Measurements from ENCODE around the gene FAM199X.
"Not testable (repeated sequence)": the region's sequence is repeated elsewhere in the genome, so short reads cannot be mapped to it uniquely, and the experiment has no call there.

The FAM199X gene

DNA sequence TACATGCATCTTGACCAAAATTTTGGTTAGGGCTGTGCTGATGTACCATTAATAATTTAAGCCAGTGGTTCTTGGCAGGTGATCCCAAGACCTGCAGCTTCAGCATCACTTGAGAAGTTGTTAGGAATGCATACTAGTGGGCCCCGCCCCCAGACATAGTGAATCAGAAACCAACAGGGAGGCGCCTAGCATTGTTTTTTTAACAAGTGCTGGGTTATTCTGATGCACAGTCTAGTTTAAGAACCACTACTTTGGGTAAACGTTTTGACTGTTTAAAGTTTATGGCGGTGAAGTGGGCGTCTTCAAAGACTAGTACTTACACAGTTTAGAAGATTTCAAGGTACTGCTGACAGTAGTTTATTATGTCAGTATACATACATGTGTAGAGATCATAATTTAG lies 23.6 kb downstream of the FAM199X start:
- DNase-seq (ENCODE audit: low spot score): no peak

DNA sequence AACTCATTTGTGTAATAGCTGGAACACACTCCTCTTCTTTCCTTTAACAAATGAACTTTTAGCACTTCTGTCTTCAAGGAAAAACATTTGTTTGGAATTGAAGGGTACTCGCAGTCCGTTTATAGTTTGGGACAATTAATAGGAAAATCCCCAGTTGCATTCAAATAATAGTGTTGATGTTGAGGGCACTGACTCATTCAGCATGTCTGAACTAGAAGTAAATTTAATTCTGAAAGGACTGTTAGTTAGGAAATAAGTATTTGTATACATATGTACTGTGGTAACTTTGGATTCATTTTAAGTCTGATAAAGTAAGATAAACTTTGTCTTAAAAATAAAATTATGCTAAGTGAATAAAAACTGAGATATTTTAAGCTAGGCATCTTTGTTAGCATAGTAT lies 27.2 kb downstream of the FAM199X start:
- DNase-seq (ENCODE audit: low spot score): no peak

DNA sequence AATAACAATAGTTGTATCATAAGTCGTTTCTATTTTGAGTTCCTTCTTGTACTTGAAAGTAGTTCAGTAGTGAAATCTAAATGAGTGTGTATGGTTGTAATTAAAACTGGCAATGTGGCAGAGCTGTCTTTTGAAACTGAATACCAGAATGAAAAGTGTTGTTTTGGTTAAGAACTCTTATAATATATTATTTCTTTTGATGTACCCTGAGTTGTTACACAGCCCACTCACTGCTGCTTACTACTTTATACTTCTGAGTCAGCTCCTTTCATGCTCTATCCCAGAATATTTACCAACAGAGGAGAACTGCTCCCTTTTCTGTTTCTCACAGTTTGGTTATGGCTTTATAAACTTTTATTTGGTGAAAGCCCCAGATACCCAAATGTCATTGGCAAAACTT lies 28.8 kb downstream of the FAM199X start:
- DNase-seq (ENCODE audit: low spot score): no peak

DNA sequence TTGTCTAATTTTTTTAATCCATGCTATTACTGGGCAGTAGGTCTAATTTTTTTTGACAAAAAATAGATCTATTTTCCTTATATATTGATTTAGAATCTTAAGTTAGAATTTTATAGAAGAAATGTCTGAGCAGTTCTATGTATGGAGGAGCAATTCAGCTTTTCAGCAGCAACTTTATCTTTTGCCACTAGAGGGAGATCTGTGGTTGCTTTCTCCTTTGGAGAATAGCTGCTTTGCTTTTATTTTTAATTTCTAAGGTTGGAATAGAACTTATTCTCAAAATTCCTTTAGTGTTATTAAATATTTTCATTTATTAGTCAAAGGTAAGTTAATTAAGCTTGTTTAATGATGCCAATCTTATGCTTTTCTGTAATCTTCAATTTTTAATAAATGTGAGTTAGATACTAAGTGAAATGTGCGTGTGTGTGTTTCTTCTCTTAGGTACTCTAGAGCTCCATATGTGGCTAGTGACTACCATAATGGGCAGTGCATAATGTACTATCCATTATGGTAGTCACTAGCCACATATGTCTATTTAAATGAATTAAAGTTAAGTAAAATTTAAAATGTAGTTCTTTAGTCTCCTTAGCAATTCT lies 29.3 kb downstream of the FAM199X start:
- DNase-seq (ENCODE audit: low spot score): peak; percentile 49

DNA sequence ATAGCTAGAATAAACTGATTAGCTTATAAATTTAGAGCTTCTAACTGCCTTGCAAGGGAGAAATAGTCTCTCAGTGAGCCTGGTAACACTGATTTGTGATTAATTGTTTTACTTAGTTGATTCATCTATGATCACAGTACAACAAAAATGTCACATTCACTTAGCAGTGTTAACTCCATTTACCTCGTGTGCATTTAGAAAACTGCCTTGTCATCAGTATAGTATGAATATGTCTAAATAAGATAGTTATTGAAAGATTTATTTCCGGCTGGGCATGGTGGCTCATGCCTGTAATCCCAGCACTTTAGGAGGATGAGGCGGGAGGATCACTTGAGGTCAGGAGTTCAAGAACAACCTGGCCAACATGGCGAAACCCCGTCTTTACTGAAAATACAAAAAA lies 39.3 kb downstream of the FAM199X start:
- no peak for DNase-seq (ENCODE audit: low spot score)

DNA sequence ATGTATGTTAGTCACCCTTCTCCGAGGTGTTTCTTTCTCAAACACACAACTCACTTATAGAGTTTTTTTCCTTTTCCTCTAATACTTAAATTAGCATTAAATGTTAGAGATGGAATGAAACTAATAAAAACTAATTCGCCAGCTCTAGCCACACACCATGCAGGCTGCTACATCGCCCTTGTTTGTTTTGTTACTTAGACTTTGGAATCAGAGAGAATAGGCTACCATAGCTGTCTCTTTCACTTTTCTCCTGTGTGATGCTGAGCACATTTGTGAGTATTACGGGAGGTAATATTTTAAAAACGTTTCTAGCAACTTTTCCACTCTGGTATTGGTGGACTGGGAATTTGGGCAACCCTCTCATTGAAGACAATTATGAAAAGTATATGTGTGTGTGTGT lies 44.9 kb downstream of the FAM199X start:
- no peak for DNase-seq (ENCODE audit: low spot score)

DNA sequence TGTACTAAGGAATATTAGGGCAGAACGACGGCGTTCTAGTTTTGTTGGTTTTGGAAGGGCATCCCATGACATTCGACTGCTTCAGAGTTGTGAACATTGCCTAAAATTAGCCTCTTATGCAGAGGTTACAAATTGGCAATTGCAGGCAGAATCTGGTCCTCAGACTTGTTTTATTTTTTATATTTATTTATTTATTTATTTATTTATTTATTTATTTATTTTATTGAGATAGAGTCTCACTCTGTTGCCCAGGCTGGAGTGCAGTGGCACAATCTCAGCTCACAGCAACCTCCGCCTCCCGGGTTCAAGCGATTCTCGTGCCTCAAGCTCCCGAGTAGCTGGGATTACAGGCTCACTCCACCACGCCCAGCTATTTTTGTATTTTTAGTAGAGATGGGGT lies 63.8 kb downstream of the FAM199X start:
- not testable (repeated sequence) for DNase-seq (ENCODE audit: low spot score)
